ENCODE measurements around the gene LCN10. TPM values are rescaled to one million over a fixed set of nuclear protein-coding genes. Genes with fewer than 3 reads are reported as not detected.

The LCN10 gene
- total and polyA plus RNA-seq, 12 donors = 0.44 to 144 (median 3.1) TPM

- TF ChIP-seq CTCF (IDR thresholded peaks at IDR 0.05) = no peak
- no peaks in the 10 kb centered on the region for H3K36me3 ChIP-seq
- 90 to 91% methylated on average over 16 of the region's 16 CpGs for WGBS, 2 donors
- ATAC-seq = no peak
- peaks cover 17 to 50% (median 31%) of the 10 kb centered on the region in 9 donors for H3K4me1 ChIP-seq
- H3K4me3 ChIP-seq = peak overlapping the region in 2 of 10 donors; percentile 30 to 35
- intact Hi-C loops (cut with DNase I) = no loop called here
- H3K9me3 ChIP-seq = no peaks in the 10 kb centered on the region
- H3K27ac ChIP-seq = no peak overlapping the region
- DNase-seq = no peak
- peaks cover 0 to 25% (median 19%) of the 10 kb centered on the region in 7 donors for H3K27me3 ChIP-seq
Observed at GRCh38 chr9:136743639-136744211, 985 bp upstream of the LCN10 start.

- H3K4me1 ChIP-seq = peaks cover 11 to 42% (median 25%) of the 10 kb centered on the region in 9 donors
- no peaks in the 10 kb centered on the region for H3K9me3 ChIP-seq
- no peaks in the 10 kb centered on the region for H3K36me3 ChIP-seq
- H3K4me3 ChIP-seq = peak overlapping the region in 8 of 10 donors; percentile 5 to 30 (median 16)
- peaks cover 0 to 25% (median 19%) of the 10 kb centered on the region in 7 donors for H3K27me3 ChIP-seq
- no peak for TF ChIP-seq CTCF (IDR thresholded peaks at IDR 0.05)
- intact Hi-C loops (cut with DNase I) = no loop called here
- H3K27ac ChIP-seq = peak overlapping the region in 2 of 10 donors; percentile 26 to 39
- WGBS, 2 donors = 52 to 60% methylated on average over 32 of the region's 32 CpGs
- DNase-seq (no peak), ATAC-seq (peak in 7 of 8 donors; percentile 8 to 46 (median 13))
Observed at GRCh38 chr9:136741883-136742571, 713 bp downstream of the LCN10 start.

- H3K27me3 ChIP-seq = peaks cover 0 to 25% (median 19%) of the 10 kb centered on the region in 7 donors
- peak; percentile 52 to 82 (median 68) for ATAC-seq
- WGBS, 2 donors = 22 to 26% methylated on average over 37 of the region's 37 CpGs
- intact Hi-C loops (cut with DNase I) = no loop called here
- peaks cover 11 to 36% (median 22%) of the 10 kb centered on the region in 9 donors for H3K4me1 ChIP-seq
- H3K4me3 ChIP-seq = peak overlapping the region in 6 of 10 donors; percentile 5 to 30 (median 16)
- no peak for TF ChIP-seq CTCF (IDR thresholded peaks at IDR 0.05)
- peak; percentile 55 to 62 for DNase-seq
- peak overlapping the region in 2 of 10 donors; percentile 26 to 39 for H3K27ac ChIP-seq
- no peaks in the 10 kb centered on the region for H3K36me3 ChIP-seq
- no peaks in the 10 kb centered on the region for H3K9me3 ChIP-seq
Observed at GRCh38 chr9:136740971-136741882, 1.5 kb downstream of the LCN10 start.

- intact Hi-C loops (cut with DNase I) = no loop called here
- WGBS, 2 donors = 89 to 92% methylated on average over 16 of the region's 16 CpGs
- ATAC-seq = peak in 1 of 8 donors; percentile 4
- no peak for TF ChIP-seq CTCF (IDR thresholded peaks at IDR 0.05)
- H3K4me1 ChIP-seq = peaks cover 11 to 33% (median 22%) of the 10 kb centered on the region in 9 donors
- no peaks in the 10 kb centered on the region for H3K36me3 ChIP-seq
- peak in 1 of 2 donors; percentile 9 for DNase-seq
- H3K27ac ChIP-seq = no peak overlapping the region
- H3K9me3 ChIP-seq = no peaks in the 10 kb centered on the region
- H3K4me3 ChIP-seq = no peak overlapping the region
- peaks cover 0 to 25% (median 19%) of the 10 kb centered on the region in 7 donors for H3K27me3 ChIP-seq
Observed at GRCh38 chr9:136740491-136740890, 2.2 kb downstream of the LCN10 start.

Measured in heart right ventricle (tissue), 16 donors.